CD1c-positive myeloid dendritic cell (primary cell): ENCODE measurements around the gene PARVG.

ENCODE experiments used
- DNase-seq: peaks from one replicate; pipeline ENCODE4 v3.0.0-alpha.2; 2016; ENCODE audit errors: extremely low spot score

The PARVG gene

DNA sequence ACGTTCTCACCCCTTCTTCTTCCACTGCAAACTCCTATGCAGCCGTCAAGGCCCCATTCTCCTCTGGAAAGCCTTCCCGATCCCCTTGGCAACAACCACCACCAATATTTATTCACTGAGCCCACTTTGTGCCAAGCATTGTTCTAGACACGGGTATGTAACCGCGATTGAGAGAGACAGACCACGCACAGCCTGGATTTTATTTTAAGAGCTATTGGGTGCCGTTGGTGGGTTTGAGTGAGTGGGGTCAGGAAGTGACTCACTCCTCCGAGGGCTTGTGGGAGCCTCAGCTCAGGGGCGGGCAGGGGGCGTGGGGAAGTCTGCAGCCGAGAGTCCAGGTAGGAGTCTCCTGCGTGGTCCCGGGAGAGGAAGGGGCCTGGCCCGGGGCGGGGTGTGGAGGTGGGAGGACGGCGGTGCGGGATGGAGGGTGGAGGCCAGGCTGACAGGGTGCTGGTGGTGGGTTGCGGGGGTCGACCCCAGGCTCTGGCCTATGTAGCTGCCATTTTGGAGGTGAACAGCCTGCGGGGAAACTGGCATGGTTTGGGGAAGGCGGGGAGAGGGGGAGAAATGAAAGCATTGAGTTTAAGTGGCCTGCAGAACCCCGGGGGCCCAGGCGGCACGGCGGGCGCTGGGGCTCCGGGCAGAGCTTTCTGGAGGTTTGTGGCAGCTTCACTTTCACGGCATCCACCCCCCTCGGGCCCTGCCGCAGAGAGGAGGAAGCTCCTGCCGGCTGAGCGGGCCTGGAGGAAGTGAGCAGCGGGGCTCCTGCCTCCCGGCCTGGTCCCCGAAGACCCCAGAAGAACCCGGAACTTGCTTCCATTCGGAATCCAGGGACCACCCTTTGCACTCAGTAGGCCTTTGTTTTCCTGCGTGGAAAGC, 547 bp downstream of the PARVG start:
- DNase-seq, result peak; percentile 81

GRCh38 chr22:44181912-44182587, 1.3 kb downstream of the PARVG start:
- DNase-seq, result no peak

DNA sequence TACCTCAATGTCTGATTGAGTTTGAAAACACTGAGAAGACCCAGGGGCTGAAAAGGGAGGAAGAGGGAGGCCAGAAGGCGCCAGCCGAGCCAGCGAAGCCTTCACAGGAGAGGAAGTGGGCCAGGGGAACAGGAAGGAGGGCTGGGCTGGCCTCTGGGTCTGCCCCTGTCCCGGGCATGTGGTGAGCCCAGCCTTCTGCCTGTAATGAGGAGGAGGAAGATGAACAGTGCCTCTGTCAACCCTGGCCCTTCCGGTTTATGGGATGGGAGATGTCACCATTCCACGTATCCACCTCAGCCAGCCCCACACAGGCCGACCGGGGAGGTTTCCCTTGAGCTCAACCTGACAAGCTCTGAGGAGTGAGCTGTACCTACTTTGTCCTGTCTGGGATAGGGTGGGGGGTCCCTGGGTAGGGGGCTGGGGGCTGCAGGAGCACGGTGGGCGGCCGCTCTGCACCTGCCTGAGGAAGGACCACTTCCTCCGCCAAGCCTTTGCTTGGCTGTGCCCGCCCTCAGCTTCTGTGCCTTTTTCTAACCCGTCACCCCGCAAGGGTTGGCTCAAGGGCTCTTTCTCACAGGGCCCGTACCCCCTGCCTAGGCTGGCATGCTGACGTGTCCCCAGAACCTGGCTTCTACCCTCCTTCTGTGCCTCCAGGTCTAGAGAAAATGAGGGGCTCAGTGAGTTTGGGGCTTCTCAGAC, 2.0 kb downstream of the PARVG start:
- peak; percentile 90 for DNase-seq

- DNase-seq, result no peak
Observed at GRCh38 chr22:44183287-44183588, 2.5 kb downstream of the PARVG start.

GRCh38 chr22:44184006-44184405, 3.3 kb downstream of the PARVG start:
- no peak for DNase-seq

DNA sequence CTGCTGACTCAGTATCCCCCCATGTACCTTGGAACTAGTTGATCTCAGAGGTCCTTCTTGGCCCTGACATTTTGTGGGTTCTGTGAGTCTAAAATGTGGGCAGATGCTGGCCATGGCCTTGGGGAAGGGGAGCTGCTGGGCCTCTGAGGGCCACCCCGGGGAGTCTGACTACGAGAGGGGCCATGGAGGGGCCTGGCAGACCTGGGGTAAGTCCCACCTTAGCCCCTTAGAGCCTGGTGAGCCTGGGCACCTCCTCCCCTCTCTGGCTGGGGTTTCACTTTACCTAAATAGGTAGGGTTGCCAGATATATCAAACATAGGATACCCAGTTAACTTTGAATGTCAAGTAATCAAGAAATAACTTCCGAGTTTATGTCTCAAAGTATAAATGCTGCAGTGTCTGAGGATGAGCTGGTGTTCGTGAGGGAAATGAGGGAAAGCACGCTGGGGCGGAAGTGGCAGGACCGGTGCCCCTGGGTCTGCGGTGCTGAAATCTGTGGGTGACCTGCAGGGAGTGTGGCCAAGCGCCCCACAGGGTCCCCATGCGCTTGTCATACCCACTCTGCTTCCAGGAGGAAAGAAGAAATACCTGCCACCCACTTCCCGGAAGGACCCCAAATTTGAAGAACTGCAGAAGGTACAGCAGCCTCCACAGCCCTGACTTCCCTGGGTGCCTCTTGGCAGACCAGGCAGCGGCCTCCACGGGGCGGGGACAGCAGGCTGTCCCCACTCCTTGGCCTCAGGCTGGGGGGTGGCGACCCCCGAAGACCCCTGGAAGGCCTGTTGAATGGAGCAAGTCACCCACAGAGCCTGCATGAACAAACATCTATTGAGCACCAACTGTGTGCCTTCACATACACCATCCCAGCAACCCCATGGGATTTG, 4.8 kb downstream of the PARVG start:
- no peak for DNase-seq

DNA sequence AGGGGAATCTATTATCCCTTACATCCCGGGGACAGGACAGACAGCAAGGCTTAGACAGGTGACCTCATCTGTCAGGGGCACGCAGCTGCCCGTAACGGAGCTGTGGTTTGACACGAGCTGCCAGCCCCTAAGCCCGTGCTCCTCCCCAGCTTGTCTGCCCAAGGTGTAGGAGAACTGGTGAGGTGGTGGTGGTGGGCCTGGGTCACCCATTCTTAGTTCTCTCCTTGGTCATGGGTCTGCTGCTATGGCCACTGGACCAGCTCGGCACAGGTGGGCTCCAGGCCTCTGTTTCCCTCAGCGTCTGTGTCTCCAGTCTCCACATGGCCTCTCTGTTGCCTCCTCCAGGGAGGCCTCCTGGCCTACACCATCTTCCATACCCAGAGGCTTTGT, 5.4 kb downstream of the PARVG start:
- no peak for DNase-seq

- DNase-seq, result no peak
Observed at GRCh38 chr22:44186737-44187136, 6.0 kb downstream of the PARVG start.

- no peak for DNase-seq
Observed at GRCh38 chr22:44187652-44188230, 7.0 kb downstream of the PARVG start.

- no peak for DNase-seq
Observed at GRCh38 chr22:44188316-44188715, 7.6 kb downstream of the PARVG start.

GRCh38 chr22:44188986-44189630, 8.4 kb downstream of the PARVG start:
- DNase-seq, result no peak

DNA sequence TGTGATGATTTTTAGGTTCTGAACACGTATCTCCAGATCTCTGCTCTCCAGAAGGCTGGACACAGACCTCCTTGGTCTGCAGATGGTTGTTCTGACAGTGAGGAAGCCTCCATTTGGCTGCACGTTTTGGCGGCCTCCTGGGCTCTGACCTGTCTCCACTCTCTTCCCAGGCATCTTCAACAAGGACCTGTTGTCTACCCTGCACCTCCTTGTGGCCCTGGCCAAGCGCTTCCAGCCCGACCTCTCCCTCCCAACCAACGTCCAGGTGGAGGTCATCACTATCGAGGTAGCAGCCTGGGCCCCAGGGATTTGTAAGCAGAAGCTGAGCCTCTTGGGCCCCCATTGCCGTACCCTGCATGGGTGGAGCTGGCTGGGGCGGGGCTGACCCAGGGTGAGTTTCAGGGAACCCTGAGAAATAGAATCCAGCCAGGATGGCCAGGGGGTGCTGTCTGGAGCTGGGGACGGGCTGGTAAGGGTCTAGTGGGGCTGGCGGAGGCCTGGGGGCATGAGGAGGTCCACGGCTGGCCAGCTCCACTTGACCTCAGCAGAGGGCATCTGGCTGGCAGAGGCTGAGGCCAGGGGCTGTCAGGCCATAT, 9.8 kb downstream of the PARVG start:
- DNase-seq, result no peak

DNA sequence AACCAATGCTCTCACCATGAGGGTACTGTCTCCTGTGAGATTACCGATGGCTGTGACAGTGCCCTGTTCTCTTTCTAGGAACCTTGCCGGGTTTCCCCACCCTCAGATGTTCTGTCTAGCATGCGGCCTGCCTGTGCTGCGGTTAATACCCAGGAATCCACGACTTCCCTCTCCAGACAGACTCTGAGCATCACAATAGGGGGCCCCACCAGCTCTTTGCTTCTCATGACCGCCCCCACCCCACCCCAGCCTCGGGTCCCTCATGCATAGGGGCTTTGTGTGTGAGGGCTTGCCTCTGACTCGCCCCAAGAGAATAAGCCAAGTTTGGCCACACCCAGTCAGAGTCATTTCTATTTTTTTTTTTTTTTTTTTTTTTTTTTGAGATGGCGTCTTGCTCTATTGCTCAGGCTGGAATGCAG, 10.3 kb downstream of the PARVG start:
- peak; percentile 50 for DNase-seq

DNA sequence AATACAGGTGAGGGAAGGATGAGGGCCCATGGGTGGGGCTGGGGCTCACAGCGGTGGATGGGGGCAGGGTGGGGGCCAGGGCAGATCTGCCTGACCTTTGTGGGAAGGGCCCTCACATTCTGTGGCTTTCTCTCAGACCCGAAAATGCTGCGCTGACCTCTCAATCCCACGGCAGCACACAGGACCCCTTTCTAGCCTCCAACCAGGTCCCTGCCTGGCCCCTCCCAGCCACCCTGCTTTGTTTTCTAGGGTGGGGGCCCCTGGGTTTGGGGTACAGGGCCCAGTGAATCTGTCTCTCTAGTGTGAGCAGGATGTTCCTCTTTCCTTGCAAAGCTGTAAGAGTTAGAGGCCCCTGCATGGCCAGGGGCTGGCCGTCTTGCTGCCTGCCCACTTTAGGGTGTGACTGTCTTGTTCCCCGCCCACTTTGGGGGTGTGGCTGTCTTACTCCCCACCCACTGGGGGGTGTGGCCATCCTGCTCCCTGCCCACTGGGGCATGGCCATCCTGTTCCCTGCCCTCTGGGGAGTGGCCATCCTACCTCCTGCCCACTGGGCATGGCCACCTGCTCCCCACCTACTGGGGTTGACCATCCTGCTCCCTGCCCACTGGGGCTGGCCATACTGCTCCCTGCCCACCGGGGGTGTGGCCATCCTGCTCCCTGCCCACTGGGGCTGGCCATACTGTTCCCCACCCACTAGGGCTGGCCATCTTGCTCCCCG, 11.5 kb downstream of the PARVG start:
- peak; percentile 77 for DNase-seq

DNA sequence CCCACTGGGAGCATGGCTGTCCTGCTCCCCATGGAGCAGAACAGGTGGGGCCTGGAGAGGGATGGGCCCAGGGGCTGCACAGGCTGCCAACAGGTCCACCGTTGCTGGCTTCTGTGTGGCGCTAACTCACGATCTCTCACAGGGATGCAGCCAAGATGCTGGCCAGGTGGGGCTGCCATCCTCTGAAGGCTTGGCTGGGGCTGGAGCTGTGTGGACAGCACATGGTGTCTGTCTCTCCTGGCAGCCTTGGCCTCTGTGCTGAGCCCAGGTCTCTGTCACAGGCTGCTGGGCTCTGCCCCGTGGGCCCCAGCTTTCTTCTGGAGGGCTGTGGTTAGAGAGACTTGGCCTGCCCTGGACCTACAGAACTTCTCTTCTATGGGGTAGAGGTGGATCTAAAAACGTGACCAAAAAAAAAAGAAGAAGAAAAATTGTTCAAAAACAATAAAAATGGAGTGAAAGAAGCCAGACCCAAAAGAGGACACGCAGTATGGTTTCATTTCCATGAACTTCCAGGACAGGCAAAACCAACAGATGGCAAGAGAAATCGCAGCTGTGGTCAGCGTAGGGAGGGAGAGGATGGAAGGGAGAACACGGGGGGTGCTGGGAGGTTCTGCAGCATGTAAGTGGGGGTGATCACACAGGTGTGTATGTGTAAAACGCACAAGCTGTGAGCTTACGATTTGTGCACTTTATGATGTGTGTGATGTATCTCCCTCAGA, 12.2 kb downstream of the PARVG start:
- DNase-seq, result no peak

DNA sequence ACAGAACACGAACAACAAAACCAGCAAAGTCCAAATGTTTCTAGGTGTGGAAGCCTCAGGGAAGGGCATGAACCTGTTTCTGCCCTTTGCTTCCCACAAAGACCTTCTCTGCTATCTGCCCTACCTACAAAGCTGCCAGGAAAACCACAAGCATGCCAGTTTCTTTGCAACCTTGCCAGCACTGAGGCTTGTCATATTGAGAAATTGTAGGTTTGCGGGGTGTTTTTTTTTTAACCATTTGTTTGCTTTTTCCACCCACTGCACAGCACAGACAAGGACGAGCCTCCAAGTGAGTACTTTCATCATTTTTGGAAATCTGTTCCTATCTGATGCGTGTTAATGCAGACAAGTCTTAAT, 12.8 kb downstream of the PARVG start:
- DNase-seq, result no peak

DNA sequence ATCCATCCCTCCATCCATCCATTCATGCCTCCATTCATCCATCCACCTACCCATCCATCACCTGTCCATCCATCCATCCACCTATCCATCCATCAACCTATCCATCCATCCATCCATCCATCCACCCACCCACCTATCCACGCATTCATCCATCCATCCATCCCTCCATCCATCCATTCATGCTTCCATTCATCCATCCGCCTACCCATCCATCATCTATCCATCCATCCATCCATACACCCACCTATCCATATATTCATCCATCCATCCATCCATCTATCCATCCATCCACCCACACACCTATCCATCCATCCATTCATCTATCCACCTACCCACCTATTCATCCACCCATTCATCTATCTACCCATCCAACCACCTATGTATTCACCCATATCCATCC, 13.8 kb downstream of the PARVG start:
- no peak for DNase-seq

DNA sequence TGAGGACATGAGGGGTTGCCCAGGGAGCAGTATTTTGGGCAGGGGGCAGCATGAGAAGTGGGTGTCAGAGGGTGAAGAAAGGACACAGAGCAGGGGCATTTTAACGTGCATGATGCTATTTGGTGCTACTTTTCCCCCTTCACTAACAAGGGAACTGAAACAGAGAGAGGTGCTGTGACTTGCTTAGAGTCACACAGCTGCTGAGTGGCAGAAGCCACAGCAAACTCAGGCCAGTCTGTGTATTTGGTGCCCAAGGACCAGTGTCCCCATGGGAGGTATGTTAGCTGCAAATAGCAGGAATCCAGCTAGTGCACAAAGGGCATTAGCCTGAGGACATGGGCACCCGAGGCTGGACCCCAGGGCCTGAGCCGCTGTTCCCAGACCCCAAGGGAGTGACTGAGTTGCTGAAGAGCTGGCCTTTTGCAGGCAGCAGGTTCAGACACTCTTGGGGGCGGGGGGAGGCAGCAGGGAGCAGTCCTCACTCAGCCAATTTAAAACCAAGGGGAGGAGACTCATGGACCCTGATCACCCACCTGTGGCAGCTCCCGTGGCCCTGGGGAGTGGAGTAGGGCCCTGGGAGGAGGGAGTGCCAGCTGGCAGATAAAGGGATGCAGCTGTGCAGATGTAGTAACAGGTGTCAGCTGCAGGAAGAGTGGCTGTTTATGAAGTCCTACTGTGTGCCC, 14.6 kb downstream of the PARVG start:
- DNase-seq, result no peak

- DNase-seq, result no peak
Observed at GRCh38 chr22:44196241-44196640, 15.5 kb downstream of the PARVG start.
